Measurements from ENCODE around the gene MISP. TPM values are rescaled to one million over a fixed set of nuclear protein-coding genes. Genes with fewer than 3 reads are reported as not detected.

MISP gene
- total and polyA plus RNA-seq, 2 of the 8 experiments (the other 6 are each of a cell fraction or from before 2014, with no cell fraction given): 0.43 to 0.45 TPM

GRCh38 chr19:715347-715746, 35.6 kb upstream of the MISP start:
- no peaks in the 10 kb centered on the region for H3K23me2 ChIP-seq (ENCODE audit: low read depth, low read length)
- H2BK12ac ChIP-seq (ENCODE audit: low read depth, low read length): no peak overlapping the region
- H3K27me3 ChIP-seq (replicated peaks in 1 of 4; ENCODE audit: control insufficient read depth in 3 of 4, extremely low read depth in 1 of 4, insufficient read depth in 3 of 4, low read length in 3 of 4): peaks cover 0 to 2% (median 0%) of the 10 kb centered on the region in 4 experiments; a peak in 2 of 7 replicates
- H3K9me3 ChIP-seq (ENCODE audit: insufficient read depth in 2 of 2, low read depth in 1 of 2, low read length in 1 of 2): peaks cover 4 to 6% of the 10 kb centered on the region in 2 experiments; a peak in 2 of 4 replicates
- no peak overlapping the region for H2AFZ ChIP-seq (ENCODE audit: low read length)
- no peak overlapping the region for H3K27ac ChIP-seq (ENCODE audit: low read depth, low read length)
- no peak overlapping the region for H2AK5ac ChIP-seq (ENCODE audit: low read depth, low read length)
- H3K9ac ChIP-seq (replicated peaks in 1 of 4; ENCODE audit: extremely low read depth in 1 of 4, low read depth in 3 of 4, low read length in 3 of 4): no peak overlapping the region
- CTCF ChIA-PET (ENCODE audit: partially characterized antibody): interaction anchor here (1.0 to 1.8 kb wide), 2 partner anchors 19 to 26 kb away, joined by 4 to 6 read pairs; no protein-coding TSS in a partner anchor
- H2BK120ac ChIP-seq (replicated peaks; ENCODE audit: low read depth, low read length): no peak overlapping the region
- no peak overlapping the region for H3K4me3 ChIP-seq (ENCODE audit: extremely low read depth in 1 of 4, insufficient read depth in 2 of 4, low read depth in 3 of 4, low read length in 4 of 4)
- no peak overlapping the region for H4K5ac ChIP-seq (ENCODE audit: insufficient read length, low read depth, low read length)
- no peak overlapping the region for H3K4me2 ChIP-seq (ENCODE audit: insufficient read depth in 1 of 2, low read depth in 2 of 2, low read length in 2 of 2)
- H3K79me2 ChIP-seq (ENCODE audit: control insufficient read depth in 1 of 2, insufficient read depth in 2 of 2, low read length in 2 of 2): no peaks in the 10 kb centered on the region
- no peak overlapping the region for H3K14ac ChIP-seq (ENCODE audit: insufficient read length)
- H3K4ac ChIP-seq (replicated peaks; ENCODE audit: insufficient read length, low read depth, low read length): no peak overlapping the region
- peaks cover 0 to 6% of the 10 kb centered on the region in 2 experiments for H4K20me1 ChIP-seq (replicated peaks in 1 of 2; ENCODE audit: control insufficient read depth in 1 of 2, insufficient read depth in 2 of 2, low read length in 2 of 2)
- H2BK20ac ChIP-seq (ENCODE audit: low read length): no peak overlapping the region
- no peak overlapping the region for H3K56ac ChIP-seq (replicated peaks; ENCODE audit: insufficient read length, low read depth, low read length)
- WGBS, 2 experiments (ENCODE audit: extremely low coverage in 1 of 2, insufficient coverage in 1 of 2, insufficient read length in 1 of 2, insufficient replicate concordance in 2 of 2, low coverage in 1 of 2, low lambda C conversion rate in 2 of 2, missing lambda C conversion rate in 1 of 2): 84% methylated on average over 3 of the region's 3 CpGs; no CpG with 5 or more reads in 1 of the 2 experiments
- H3K23ac ChIP-seq (ENCODE audit: insufficient read length): no peak overlapping the region
- FAIRE-seq (no peak), DNase-seq (ENCODE audit: low read depth in 1 of 2, low spot score in 2 of 2) (no peak)
- no peak overlapping the region for H2BK5ac ChIP-seq (ENCODE audit: low read depth, low read length)
- TF ChIP-seq CTCF (IDR thresholded peaks at IDR 0.05; ENCODE audit: control extremely low read depth in 1 of 3, insufficient read depth in 1 of 3, low read depth in 1 of 3, low read length in 3 of 3) (no peak), TBP (IDR thresholded peaks at IDR 0.05; ENCODE audit: low read depth, low read length) (no peak), ZNF274 (IDR thresholded peaks at IDR 0.05; ENCODE audit: borderline replicate concordance, extremely low read depth, low read length) (no peak), MAX (IDR thresholded peaks at IDR 0.05) (no peak), JUN (IDR thresholded peaks at IDR 0.05; ENCODE audit: low read depth, low read length) (no peak), ATF3 (IDR thresholded peaks at IDR 0.05; ENCODE audit: insufficient read depth, low read depth, low read length) (no peak)
- no peak overlapping the region for H4K91ac ChIP-seq (replicated peaks; ENCODE audit: insufficient read length, low read length)
- peaks cover 2 to 11% (median 5%) of the 10 kb centered on the region in 4 experiments; a peak in 6 of 7 replicates for H3K4me1 ChIP-seq (replicated peaks in 1 of 4; ENCODE audit: control insufficient read depth in 3 of 4, insufficient read depth in 4 of 4, low read length in 3 of 4)
- H4K8ac ChIP-seq (ENCODE audit: extremely low read depth, insufficient read depth, low read length): no peak overlapping the region
- H3K18ac ChIP-seq (ENCODE audit: extremely low read depth, low read length): no peak overlapping the region
- POLR2A ChIA-PET (ENCODE audit: partially characterized antibody): interaction anchor here (0.7 kb wide), 1 partner anchor 102 kb away, joined by 4 read pairs; no protein-coding TSS in a partner anchor
- no peak overlapping the region for H2BK15ac ChIP-seq (ENCODE audit: low read length)
- H3K36me3 ChIP-seq (ENCODE audit: control insufficient read depth in 2 of 4, insufficient read depth in 4 of 4, low read length in 3 of 4): no peaks in the 10 kb centered on the region
- H3K79me1 ChIP-seq (ENCODE audit: low read depth, low read length): no peaks in the 10 kb centered on the region; the same call in 1 of the 2 replicates
